ENCODE data around the gene ANKRD12.

DNA sequence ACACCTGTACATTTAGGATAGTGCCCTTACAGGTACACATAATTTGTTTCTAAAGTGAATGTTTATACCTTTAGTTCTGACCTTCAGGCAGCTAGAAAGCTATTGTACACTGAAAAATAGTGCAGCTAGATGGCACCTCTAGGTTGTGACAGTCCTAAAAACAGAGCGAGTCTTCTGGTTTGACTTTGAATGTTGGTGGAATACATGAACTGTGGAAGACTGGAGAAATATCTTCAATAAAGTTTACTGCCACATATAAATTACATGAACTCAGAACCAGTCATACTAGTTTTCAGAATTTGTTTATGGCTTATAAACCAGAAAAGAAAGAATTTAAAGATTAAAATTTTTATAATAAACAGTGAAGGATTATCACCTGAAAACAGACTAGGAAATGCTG lies 139.3 kb downstream of the ANKRD12 start:
- TF ChIP-seq ZNF121 (CRISPR knock-in tag; IDR thresholded peaks at IDR 0.05): no peak
- TF ChIP-seq GABPB1 (CRISPR knock-in tag; IDR thresholded peaks at IDR 0.05): no peak
- no peak for TF ChIP-seq ESRRA (CRISPR knock-in tag; IDR thresholded peaks at IDR 0.05; ENCODE audit: borderline replicate concordance)
- TF ChIP-seq NFYB (CRISPR knock-in tag; conservative IDR thresholded peaks at IDR 0.05; ENCODE audit: low read depth): no peak
- TF ChIP-seq NR3C1 (CRISPR knock-in tag; conservative IDR thresholded peaks at IDR 0.05; ENCODE audit: low read depth): no peak
- TF ChIP-seq, protein P1, sequence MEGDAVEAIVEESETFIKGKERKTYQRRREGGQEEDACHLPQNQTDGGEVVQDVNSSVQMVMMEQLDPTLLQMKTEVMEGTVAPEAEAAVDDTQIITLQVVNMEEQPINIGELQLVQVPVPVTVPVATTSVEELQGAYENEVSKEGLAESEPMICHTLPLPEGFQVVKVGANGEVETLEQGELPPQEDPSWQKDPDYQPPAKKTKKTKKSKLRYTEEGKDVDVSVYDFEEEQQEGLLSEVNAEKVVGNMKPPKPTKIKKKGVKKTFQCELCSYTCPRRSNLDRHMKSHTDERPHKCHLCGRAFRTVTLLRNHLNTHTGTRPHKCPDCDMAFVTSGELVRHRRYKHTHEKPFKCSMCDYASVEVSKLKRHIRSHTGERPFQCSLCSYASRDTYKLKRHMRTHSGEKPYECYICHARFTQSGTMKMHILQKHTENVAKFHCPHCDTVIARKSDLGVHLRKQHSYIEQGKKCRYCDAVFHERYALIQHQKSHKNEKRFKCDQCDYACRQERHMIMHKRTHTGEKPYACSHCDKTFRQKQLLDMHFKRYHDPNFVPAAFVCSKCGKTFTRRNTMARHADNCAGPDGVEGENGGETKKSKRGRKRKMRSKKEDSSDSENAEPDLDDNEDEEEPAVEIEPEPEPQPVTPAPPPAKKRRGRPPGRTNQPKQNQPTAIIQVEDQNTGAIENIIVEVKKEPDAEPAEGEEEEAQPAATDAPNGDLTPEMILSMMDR (IDR thresholded peaks at IDR 0.05): no peak
- TF ChIP-seq, protein P2, sequence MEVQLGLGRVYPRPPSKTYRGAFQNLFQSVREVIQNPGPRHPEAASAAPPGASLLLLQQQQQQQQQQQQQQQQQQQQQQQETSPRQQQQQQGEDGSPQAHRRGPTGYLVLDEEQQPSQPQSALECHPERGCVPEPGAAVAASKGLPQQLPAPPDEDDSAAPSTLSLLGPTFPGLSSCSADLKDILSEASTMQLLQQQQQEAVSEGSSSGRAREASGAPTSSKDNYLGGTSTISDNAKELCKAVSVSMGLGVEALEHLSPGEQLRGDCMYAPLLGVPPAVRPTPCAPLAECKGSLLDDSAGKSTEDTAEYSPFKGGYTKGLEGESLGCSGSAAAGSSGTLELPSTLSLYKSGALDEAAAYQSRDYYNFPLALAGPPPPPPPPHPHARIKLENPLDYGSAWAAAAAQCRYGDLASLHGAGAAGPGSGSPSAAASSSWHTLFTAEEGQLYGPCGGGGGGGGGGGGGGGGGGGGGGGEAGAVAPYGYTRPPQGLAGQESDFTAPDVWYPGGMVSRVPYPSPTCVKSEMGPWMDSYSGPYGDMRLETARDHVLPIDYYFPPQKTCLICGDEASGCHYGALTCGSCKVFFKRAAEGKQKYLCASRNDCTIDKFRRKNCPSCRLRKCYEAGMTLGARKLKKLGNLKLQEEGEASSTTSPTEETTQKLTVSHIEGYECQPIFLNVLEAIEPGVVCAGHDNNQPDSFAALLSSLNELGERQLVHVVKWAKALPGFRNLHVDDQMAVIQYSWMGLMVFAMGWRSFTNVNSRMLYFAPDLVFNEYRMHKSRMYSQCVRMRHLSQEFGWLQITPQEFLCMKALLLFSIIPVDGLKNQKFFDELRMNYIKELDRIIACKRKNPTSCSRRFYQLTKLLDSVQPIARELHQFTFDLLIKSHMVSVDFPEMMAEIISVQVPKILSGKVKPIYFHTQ (CRISPR knock-in tag; IDR thresholded peaks at IDR 0.05): no peak
- TF ChIP-seq NR1H2 (CRISPR knock-in tag; IDR thresholded peaks at IDR 0.05): no peak
- TF ChIP-seq, protein P3, sequence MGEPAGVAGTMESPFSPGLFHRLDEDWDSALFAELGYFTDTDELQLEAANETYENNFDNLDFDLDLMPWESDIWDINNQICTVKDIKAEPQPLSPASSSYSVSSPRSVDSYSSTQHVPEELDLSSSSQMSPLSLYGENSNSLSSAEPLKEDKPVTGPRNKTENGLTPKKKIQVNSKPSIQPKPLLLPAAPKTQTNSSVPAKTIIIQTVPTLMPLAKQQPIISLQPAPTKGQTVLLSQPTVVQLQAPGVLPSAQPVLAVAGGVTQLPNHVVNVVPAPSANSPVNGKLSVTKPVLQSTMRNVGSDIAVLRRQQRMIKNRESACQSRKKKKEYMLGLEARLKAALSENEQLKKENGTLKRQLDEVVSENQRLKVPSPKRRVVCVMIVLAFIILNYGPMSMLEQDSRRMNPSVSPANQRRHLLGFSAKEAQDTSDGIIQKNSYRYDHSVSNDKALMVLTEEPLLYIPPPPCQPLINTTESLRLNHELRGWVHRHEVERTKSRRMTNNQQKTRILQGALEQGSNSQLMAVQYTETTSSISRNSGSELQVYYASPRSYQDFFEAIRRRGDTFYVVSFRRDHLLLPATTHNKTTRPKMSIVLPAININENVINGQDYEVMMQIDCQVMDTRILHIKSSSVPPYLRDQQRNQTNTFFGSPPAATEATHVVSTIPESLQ (CRISPR knock-in tag; IDR thresholded peaks at IDR 0.05): no peak
- TF ChIP-seq, protein P4, sequence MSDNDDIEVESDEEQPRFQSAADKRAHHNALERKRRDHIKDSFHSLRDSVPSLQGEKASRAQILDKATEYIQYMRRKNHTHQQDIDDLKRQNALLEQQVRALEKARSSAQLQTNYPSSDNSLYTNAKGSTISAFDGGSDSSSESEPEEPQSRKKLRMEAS (CRISPR knock-in tag; IDR thresholded peaks at IDR 0.05): no peak
- TF ChIP-seq, protein P5, sequence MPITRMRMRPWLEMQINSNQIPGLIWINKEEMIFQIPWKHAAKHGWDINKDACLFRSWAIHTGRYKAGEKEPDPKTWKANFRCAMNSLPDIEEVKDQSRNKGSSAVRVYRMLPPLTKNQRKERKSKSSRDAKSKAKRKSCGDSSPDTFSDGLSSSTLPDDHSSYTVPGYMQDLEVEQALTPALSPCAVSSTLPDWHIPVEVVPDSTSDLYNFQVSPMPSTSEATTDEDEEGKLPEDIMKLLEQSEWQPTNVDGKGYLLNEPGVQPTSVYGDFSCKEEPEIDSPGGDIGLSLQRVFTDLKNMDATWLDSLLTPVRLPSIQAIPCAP (CRISPR knock-in tag; IDR thresholded peaks at IDR 0.05): no peak
- no peak for TF ChIP-seq NR2C2 (CRISPR knock-in tag; IDR thresholded peaks at IDR 0.05)
- no peak for TF ChIP-seq RORB (CRISPR knock-in tag; IDR thresholded peaks at IDR 0.05)
